ENCODE measurements around the gene RPL10. TPM values are rescaled to one million over a fixed set of nuclear protein-coding genes. Genes with fewer than 3 reads are reported as not detected.

The RPL10 gene
- total and polyA plus RNA-seq, 2 of the 13 experiments (the other 11 are each of a cell fraction or from before 2014, with no cell fraction given), result 2,381 to 4,713 TPM

DNA sequence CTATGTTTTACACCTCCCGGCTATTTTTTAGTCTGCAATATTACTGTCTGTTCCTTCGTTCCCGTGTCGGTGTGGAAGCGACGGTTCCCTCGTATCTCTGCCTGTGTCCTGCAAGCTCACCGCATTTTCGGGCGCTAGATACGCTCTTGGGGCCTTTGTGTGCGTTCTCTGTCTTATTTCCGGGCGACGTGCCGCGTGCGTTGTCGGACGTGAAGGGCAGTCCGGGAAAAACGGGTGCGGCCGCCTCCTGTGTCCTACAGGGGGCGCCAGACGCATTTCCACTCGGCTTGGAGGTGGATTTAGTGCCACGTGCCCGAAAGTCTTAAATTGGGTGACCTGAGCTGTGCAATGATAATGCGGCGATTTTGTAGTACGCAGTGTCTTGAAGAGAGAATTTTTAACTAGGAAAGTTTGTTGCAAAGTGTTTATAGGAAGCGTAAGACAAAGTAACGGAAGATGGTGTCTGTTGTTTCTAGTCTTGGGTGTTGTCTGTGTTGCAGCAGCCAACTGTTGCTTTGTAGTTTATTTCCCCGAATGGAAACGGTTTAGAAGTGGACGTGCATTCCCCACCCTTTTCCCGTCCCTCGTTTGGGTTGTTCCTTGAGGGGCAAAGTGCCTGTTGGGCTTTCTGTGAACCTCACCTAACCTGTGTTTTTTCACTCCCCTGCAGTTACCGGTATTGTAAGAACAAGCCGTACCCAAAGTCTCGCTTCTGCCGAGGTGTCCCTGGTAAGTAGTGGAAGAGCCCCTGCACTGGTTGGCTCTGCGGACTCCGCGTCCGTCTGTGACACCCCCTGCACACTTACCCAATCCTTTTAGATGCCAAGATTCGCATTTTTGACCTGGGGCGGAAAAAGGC lies 720 bp downstream of the RPL10 start (continued):
- TF ChIP-seq, protein P1, sequence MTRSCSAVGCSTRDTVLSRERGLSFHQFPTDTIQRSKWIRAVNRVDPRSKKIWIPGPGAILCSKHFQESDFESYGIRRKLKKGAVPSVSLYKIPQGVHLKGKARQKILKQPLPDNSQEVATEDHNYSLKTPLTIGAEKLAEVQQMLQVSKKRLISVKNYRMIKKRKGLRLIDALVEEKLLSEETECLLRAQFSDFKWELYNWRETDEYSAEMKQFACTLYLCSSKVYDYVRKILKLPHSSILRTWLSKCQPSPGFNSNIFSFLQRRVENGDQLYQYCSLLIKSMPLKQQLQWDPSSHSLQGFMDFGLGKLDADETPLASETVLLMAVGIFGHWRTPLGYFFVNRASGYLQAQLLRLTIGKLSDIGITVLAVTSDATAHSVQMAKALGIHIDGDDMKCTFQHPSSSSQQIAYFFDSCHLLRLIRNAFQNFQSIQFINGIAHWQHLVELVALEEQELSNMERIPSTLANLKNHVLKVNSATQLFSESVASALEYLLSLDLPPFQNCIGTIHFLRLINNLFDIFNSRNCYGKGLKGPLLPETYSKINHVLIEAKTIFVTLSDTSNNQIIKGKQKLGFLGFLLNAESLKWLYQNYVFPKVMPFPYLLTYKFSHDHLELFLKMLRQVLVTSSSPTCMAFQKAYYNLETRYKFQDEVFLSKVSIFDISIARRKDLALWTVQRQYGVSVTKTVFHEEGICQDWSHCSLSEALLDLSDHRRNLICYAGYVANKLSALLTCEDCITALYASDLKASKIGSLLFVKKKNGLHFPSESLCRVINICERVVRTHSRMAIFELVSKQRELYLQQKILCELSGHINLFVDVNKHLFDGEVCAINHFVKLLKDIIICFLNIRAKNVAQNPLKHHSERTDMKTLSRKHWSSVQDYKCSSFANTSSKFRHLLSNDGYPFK (CRISPR knock-in tag; IDR thresholded peaks at IDR 0.05; ENCODE audit: borderline replicate concordance), result no peak
- no peak for TF ChIP-seq ZNF317 (CRISPR knock-in tag; IDR thresholded peaks at IDR 0.05)
- 0 out of 2 replicates have a peak, but pooled peaks have one; percentile 19 for TF ChIP-seq ZNF501 (CRISPR knock-in tag; IDR thresholded peaks at IDR 0.05)
- TF ChIP-seq, protein P2, sequence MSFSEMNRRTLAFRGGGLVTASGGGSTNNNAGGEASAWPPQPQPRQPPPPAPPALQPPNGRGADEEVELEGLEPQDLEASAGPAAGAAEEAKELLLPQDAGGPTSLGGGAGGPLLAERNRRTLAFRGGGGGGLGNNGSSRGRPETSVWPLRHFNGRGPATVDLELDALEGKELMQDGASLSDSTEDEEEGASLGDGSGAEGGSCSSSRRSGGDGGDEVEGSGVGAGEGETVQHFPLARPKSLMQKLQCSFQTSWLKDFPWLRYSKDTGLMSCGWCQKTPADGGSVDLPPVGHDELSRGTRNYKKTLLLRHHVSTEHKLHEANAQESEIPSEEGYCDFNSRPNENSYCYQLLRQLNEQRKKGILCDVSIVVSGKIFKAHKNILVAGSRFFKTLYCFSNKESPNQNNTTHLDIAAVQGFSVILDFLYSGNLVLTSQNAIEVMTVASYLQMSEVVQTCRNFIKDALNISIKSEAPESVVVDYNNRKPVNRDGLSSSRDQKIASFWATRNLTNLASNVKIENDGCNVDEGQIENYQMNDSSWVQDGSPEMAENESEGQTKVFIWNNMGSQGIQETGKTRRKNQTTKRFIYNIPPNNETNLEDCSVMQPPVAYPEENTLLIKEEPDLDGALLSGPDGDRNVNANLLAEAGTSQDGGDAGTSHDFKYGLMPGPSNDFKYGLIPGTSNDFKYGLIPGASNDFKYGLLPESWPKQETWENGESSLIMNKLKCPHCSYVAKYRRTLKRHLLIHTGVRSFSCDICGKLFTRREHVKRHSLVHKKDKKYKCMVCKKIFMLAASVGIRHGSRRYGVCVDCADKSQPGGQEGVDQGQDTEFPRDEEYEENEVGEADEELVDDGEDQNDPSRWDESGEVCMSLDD (CRISPR knock-in tag; IDR thresholded peaks at IDR 0.05; ENCODE audit: borderline replicate concordance), result no peak
- TF ChIP-seq, protein P3, sequence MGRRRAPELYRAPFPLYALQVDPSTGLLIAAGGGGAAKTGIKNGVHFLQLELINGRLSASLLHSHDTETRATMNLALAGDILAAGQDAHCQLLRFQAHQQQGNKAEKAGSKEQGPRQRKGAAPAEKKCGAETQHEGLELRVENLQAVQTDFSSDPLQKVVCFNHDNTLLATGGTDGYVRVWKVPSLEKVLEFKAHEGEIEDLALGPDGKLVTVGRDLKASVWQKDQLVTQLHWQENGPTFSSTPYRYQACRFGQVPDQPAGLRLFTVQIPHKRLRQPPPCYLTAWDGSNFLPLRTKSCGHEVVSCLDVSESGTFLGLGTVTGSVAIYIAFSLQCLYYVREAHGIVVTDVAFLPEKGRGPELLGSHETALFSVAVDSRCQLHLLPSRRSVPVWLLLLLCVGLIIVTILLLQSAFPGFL (CRISPR knock-in tag; IDR thresholded peaks at IDR 0.05), result no peak
- TF ChIP-seq ZNF232 (CRISPR knock-in tag; IDR thresholded peaks at IDR 0.05; ENCODE audit: borderline replicate concordance), result 0 out of 2 replicates have a peak, but pooled peaks have one; percentile 18
- no peak for TF ChIP-seq ZNF891 (CRISPR knock-in tag; IDR thresholded peaks at IDR 0.05)
- TF ChIP-seq ZNF256 (CRISPR knock-in tag; conservative IDR thresholded peaks at IDR 0.05), result no peak
- no peak for TF ChIP-seq NR2F6 (IDR thresholded peaks at IDR 0.05)
- no peak for TF ChIP-seq NR2F6 (CRISPR knock-in tag; IDR thresholded peaks at IDR 0.05)
- no peak for TF ChIP-seq NCOR1 (IDR thresholded peaks at IDR 0.05; ENCODE audit: borderline replicate concordance, low read length)
- no peak for TF ChIP-seq TAF1 (CRISPR knock-in tag; IDR thresholded peaks at IDR 0.05)
- TF ChIP-seq, protein P4, sequence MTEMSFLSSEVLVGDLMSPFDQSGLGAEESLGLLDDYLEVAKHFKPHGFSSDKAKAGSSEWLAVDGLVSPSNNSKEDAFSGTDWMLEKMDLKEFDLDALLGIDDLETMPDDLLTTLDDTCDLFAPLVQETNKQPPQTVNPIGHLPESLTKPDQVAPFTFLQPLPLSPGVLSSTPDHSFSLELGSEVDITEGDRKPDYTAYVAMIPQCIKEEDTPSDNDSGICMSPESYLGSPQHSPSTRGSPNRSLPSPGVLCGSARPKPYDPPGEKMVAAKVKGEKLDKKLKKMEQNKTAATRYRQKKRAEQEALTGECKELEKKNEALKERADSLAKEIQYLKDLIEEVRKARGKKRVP (CRISPR knock-in tag; IDR thresholded peaks at IDR 0.05), result peak in 1 of 2 experiments; percentile 15; a peak in 1 of 4 replicates
- TF ChIP-seq MBD4 (IDR thresholded peaks at IDR 0.05; ENCODE audit: borderline replicate concordance, low read length), result no peak
- TF ChIP-seq SAFB2 (CRISPR knock-in tag; IDR thresholded peaks at IDR 0.05; ENCODE audit: borderline replicate concordance, low read depth), result no peak
- no peak for TF ChIP-seq ADNP (CRISPR knock-in tag; IDR thresholded peaks at IDR 0.05)
- peak; percentile 13; the same call in 1 of the 2 replicates for TF ChIP-seq POLR2G (IDR thresholded peaks at IDR 0.05; ENCODE audit: low read depth, low read length)
- TF ChIP-seq, protein P5, sequence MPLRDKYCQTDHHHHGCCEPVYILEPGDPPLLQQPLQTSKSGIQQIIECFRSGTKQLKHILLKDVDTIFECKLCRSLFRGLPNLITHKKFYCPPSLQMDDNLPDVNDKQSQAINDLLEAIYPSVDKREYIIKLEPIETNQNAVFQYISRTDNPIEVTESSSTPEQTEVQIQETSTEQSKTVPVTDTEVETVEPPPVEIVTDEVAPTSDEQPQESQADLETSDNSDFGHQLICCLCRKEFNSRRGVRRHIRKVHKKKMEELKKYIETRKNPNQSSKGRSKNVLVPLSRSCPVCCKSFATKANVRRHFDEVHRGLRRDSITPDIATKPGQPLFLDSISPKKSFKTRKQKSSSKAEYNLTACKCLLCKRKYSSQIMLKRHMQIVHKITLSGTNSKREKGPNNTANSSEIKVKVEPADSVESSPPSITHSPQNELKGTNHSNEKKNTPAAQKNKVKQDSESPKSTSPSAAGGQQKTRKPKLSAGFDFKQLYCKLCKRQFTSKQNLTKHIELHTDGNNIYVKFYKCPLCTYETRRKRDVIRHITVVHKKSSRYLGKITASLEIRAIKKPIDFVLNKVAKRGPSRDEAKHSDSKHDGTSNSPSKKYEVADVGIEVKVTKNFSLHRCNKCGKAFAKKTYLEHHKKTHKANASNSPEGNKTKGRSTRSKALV (CRISPR knock-in tag; IDR thresholded peaks at IDR 0.05), result 0 out of 2 replicates have a peak, but pooled peaks have one; percentile 8
- TF ChIP-seq HNRNPUL1 (IDR thresholded peaks at IDR 0.05; ENCODE audit: low read depth, low read length), result no peak
- peak; percentile 58; the same call in 1 of the 2 replicates for TF ChIP-seq ZNF446 (CRISPR knock-in tag; IDR thresholded peaks at IDR 0.05)

Data from HepG2 (cell line).